Activated naive CD4-positive, alpha-beta T cell treated with Interleukin-2 at 50 U/mL for 16 hours (primary cell): ENCODE data around the gene PSMG3.

Experiments used
- DNase-seq: peaks from one replicate; pipeline ENCODE4 v3.0.0-alpha.2; 2020

PSMG3 gene

DNA sequence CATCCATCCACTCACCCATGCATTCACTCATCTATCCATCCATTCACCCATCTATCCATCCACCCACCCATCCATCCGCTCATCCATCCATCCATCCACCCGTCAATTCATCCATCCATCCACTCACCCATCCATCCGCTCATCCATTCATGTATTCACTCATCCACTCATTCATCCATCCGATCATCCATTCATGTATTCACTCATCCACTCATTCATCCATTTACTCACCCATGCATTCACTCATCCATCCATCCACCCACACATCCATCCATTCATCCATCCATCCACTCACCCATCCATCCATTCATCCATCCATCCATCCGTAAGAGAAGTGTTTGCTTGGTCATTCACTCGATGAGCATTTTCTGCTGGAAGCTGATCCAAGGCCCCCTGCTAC lies 8.7 kb upstream of the PSMG3 start:
- DNase-seq, result no peak

DNA sequence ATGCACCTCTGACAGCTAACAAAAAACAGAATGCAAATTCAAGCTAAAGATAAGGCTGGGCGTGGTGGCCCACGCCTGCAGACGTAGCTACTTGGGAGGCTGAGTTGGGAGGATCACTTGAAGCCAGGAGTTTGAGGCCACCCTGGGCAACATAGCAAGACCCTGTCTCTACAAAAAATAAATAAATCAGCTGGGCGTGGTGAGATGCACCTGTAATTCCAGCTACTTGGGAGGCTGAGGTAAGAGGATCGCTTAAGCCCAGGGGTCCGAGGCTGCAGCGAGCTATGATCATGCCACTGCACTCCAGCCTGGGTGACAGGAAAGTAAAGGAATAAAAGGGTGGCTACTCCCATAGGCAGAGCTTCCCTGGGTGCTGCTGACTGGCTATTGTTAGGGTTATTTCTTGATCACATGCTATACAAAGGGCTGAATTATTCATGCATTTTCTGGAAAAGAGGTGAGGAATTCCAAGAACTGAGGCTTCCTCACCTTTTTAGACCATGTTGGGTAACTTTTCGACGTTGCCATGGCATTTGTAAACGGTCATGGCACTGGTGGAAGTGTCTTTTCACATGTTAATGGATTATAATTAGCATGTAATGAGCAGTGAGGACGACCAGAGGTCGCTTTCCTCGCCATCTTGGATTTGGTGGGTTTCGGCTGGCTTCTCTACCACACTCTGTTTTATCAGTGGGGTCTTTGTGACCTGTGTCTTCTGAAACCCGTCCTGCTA lies 6.9 kb upstream of the PSMG3 start:
- no peak for DNase-seq

DNA sequence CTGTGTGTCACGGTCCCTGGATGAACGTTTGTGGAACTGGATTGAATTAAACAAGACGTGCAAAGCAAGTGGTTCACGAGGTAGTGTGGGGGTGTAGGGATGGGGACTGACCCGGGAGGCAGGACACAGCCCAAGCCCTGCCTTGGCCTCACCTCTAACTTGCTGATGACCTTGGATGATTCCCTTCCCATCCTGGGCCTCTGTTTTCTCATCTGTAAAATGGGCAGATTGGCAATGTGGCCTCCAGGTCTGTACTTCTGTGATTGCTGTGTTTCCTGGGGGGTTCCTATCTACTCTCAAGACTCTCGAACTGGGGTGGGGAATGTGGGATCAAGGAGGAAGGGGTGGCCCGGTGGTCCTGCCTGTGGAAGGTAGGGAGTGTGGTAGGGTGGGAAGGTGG lies 6.0 kb upstream of the PSMG3 start:
- DNase-seq, result no peak

DNA sequence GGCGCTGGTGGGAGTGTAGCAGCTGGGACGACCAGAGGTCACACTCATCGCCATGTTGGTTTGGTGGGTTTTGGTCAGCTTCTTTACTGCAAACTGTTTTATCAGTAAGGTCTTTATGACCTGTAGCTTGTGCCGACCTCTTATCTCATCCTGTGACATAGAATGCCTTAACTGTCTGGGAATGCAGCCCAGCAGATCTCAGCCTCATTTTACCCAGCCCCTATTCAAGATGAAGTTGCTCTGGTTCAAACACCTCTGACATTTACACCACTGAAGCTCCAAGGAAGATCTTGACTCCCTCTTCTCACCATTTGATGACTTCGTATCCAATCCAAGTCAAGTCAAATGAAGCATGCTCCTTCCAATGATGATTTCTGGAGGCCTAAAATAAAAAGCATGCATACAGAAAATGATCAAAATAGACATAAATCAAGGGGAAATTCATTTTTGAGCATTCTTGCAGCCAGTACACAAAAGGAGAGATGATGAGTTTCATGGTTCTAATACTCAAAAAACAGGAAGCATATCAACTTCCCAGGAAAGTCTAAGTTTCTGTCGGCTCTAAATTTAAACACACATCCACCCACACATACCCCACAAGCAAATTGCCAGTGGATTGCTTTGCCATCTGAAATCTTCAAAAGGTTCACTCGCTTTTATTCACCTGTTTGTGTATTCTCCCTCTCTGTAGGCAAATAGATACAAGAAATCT lies 2.4 kb upstream of the PSMG3 start:
- DNase-seq, result no peak

DNA sequence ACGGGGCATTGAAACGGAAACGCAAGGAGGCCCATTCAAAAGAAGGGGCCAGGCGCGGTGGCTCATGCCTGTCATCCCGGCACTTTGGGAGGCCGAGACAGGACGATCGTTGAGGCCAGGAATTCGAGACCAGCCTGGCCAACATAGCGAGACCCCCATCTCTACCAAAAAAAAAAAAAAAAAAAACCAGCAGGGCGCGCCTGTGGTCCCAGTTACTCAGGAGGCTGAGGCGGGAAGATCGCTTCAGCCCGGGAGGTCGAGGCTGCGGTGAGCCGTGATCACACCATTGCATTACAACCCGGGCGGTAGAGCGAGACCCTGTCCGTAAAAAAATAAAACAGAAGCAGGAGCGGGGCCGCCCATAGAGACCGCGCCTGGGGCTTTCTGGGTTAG lies 396 bp downstream of the PSMG3 start:
- no peak for DNase-seq

DNA sequence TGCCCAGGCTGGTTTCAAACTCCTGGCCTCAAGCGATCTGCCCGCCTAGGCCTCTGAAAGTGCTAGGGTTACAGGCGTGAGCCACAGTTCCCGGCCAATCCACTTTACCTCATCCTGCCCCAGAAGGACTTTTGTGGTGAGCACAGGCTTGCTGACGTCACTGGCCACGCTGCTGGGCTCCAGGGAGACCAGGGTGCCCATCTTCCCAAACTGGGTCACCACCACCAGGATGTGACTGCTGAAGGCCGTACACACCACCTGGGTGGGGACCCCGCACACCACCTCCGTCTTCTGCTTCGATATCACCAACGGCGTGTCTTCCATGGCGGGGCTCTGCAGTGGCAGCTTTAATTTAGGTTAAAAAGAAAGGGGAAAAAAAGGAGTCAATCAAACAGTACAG lies 816 bp downstream of the PSMG3 start:
- DNase-seq, result peak; percentile 36

DNA sequence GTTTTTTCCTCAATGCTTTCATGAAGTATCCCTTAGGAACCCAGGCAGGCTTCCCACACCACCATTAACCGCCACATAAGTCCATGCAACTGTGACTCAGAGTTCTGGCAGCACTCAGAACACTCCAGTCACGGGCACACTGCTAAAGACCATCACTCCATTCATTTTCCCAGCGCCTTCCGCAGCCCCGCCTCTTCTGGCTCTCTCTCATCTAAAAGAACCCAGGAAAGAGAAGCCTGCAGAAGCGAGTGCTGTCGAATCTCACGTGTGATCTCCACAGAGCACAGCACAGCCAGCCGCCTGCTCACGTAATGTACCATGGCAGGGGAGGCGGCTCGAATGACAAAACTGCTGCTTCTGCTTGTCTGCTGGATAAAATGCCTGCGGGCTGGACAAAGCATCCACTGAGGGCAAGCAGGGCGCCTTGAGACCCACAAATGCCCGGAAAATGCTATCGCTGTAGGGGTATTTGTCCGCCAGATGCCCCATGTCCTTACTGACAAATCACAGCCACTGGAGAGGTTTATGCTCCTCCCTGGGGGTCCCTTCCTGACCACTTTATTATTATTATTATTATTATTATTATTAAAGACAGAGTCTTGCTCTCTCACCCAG lies 1.8 kb downstream of the PSMG3 start:
- DNase-seq, result no peak

DNA sequence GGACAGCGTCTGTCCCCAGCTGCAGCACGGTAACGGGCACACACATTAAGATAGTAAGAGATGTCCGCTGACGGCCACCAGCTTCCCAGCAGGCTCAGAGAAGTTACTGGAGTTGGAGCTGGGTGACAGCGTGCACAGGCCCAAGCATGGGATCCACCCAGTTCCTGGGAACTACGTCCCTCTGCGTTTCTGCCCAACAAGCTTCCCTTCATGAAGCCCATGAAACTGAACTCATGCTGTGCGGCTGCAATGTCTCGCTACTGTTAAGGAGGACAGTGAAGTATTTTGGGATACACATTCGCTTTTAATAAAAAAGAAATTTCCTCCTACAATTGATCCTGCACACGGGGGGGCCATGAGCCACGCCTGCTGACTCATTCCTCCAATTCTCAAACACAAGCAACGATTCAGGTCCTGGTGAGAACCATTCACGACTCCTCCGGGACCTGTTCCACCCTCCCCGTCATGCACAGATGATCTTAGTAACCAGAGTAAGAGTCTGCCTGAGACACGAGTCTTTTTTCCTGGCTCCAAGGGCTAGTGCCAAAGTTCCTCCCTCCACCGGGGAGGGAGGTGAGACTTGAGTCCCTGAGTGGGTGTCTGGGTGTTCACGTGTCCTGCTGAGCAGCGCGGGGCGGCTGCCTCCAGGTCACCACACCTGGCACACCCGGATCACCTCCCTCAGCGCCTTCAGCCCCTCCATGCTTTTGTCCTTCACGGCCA lies 2.6 kb downstream of the PSMG3 start:
- DNase-seq, result no peak

DNA sequence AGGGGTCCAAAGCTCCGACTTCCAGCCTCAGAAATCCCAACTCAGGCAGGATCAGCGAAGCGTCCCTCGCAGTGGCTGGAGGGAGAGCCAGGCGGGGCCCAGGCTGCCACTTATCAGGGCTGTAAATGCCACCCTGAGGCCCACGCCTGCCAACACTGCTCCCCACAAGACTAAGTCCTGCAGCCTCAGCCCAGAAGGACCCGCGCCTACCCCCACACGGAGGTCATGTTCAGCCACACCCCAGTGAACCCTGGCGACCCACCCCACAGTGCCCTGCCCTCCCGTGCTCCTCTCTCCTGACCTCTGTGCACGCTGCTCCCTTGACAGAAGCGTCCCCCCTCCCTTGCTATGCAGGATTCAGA lies 3.2 kb downstream of the PSMG3 start:
- no peak for DNase-seq

DNA sequence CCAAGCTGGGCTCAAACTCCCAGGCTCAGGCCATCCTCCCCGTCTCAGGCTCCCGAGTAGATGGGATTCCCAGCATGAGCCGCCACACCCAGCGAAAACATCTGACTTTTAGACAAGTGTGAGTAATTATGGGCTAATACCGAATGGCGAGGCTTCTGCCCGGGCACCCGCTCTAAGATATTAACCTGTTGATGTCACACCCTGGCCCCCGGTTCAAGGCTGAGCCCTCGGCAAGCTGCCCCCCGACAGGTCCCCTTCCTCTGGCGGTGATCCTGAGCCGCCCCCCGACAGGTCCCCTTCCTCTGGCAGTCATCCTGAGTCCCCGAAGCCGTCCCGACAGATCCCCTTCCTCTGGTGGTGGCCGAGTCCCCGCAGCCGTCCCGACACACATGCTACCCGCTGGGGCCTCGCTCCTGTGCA lies 5.2 kb downstream of the PSMG3 start:
- no peak for DNase-seq

DNA sequence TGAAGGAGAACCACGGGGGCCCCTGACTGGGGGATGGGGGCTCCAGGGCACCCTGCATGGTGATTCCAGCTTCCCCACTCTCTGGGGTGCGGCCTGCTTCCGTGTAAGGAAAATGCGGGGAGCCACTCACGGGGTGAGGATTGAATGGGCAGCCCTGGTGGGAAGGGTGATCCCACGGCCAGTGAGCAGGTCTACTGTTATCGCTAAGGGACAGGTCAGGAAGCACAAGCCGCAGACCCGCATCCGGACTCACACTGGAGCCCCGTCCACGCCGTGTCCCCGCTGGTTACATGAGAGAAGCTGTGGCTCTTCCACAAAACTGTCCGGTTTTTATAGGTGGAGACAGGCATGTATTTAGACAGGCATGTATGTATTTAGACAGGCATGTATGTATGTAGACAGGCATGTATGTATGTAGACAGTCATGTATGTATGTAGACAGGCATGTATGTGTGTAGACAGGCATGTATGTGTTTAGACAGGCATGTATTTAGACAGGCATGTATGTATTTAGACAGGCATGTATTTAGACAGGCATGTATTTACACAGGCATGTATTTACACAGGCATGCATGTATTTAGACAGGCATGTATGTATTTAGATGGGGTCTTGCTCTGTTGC lies 5.7 kb downstream of the PSMG3 start:
- no peak for DNase-seq

DNA sequence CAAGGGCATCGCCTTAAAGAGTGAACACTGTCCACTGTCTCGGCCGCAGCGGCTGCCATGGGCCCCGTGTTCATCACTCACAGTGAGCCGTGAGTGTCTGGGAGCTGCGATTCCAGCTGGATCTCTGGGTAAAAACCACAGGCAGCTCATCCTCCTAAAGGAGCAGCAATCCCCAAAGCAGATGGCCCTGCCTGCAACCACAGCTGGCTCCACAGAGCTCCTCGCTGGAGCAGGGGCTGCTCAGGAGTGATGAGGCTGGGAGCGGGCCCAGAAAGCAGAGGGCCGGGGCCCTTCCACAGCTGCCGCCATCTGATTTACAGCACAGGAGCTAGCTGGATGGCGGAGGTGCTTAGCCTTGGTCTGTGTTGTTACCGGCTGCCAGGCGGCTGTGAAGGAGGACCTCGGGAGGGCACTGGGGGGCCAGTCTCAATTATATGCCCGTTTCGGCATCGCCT lies 7.2 kb downstream of the PSMG3 start:
- no peak for DNase-seq

DNA sequence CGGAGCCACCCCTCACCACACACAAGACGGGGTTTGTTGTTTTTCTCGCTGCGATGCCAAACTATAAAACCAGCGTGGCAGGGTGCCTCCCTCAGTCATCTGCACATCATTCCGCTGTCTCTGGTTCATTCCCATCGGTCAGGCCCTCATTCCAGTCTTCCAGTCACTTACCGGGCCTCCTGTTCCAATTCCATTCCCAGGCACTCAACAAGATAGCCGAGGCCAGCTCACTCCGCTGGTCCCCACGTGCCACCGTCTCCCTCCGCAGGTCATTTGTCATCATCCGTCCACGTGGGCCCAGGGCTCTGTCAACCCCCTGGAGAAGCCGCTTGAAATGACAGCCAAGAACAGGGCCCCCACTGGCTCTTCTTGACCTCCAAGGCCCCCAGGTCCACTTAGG lies 7.7 kb downstream of the PSMG3 start:
- no peak for DNase-seq

DNA sequence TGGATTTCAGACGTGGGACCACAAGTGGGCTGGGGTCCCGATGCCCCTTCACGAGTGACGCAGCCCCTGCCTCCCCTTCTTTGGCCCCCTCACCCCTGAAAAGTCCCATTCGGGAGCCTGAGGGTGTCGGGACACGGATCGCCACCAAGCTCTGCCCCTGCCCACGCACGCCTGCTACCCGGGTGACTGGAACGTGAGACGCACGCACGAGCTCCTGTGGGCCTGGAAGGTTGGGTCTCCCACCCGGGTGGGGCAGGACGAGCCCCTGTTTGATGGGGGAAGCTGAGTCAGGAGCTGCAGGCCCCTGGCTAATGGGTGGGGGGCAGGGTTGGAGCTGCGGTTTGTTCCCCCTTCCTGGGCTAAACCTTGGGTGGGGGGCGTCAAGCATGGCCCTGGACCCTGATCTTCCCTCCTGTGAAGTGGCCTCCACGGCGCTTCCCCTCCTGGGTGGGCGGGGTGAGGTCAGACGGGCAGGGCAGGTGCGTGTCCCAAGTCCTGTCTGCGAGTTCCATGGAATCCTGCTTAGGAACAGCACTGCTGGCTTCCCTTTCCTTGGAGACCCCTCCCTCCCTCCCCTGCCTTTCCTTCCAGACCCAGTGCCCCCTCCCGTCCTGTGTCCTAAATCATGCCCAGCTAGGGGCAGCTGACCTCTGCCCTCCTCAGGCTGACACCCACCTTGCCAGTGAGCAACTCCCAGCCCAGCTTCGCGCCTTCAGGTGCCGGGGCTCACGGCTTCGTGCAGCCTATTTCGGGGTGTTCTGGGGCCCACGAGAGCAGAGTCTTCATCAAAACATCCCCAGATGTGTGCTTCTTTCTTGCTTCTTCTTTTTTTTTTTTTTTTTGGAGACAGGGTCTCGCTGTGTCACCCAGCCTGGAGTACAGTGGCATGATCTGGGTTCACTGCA lies 8.5 kb downstream of the PSMG3 start:
- no peak for DNase-seq

DNA sequence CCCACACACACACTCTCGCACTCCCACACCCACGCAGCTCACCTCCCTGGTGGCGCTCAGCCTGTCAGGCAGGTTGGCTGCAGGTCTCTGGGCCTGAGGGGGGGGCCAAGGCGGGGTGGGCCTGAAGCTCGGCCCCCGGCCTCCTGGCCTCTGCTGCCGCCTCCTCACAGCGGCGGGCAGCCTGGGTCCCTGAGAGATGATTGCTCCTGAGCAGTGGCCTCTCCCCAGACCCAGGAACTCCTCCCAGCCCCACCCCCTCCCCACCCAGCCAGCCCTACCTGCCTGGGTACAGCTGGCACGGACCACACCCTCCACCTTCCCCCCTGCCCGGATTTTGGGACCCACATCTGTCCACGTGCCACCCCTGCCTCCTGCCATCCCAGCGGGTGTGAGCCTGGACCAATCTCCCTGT lies 9.2 kb downstream of the PSMG3 start:
- no peak for DNase-seq

DNA sequence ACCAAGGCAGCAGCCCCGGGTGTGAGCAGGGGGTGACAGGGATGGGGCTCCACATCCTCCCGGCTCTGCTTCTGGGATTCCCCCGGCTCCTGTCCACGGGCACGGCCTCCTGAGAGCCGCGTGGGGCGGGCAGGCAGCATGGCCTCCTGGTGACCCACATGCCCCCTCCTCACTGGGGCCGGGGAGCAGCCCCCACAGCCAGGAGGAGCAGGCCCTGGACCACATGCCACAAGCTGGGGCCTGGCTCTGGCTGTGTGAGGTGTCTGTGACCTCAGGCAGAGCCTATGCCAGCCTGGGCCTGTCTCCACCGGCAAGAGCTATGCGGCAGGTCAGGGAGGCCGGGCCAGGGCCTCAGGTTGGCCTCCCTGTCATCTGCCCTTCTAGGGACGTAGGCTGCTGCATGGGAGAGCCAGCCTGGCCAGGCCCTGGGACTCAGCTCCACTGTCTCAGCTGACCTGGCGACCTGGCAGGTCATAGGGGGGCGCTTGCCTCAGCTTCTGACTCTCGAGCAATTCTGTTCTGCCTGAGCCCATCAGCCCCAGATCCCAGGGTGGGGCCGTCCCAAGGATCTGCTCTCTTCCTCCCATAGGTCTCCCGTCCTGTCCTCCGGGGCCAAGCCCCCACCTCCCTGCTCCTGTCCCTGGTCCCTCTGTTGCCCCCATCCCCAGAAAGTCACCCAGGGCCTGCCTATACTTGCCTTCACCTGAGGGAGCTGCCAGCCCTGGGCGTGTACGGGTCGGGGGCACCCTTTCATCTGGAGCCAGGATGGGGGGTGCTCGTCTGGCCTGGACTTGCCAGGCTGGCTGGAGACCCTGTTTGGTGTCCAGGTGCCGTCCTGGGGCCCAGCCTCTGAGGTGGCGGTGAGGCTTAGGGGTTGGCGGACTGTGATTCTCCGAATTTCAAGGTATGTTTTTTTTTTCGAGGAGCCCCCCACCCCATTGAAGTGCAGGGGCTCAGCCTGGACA lies 9.9 kb downstream of the PSMG3 start:
- DNase-seq, result no peak

DNA sequence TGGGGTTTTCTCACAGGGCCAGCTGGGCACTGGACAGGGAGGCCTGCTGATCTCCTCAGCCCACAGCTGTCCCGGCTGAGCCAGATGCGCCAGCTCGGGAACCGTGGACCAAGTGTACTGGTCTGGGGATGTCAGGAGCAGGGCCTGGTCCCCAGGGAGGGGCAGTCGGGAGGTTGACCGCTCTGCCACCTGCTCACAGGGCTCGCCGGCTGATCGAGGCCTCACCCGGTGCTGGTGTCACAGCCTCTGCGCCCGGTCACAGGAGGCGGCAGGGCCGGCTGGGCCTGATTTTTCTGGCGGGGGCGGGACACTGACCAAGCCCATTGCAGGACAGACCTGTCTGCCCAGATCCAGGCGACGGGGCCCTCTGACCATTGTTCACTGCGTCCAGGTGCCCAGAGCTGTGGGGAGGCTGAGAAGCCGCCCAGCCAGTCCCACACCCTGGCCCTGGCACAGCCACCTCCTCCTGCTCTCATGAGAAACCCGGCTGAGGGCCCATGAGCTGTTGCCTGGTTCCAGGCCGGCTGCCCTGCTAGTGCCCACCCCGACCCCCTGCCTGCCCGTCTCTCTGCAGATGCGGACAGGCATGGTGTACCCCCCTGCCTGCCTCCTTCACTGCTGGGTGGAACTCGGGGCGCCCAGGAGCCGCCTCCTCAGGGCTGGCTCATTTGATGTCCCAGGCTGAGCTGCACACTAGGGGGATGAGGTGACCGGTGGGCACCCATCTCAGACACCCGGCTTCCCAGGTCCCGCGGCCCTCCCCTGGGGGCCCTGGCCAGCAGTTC lies 10.8 kb downstream of the PSMG3 start:
- DNase-seq, result no peak

DNA sequence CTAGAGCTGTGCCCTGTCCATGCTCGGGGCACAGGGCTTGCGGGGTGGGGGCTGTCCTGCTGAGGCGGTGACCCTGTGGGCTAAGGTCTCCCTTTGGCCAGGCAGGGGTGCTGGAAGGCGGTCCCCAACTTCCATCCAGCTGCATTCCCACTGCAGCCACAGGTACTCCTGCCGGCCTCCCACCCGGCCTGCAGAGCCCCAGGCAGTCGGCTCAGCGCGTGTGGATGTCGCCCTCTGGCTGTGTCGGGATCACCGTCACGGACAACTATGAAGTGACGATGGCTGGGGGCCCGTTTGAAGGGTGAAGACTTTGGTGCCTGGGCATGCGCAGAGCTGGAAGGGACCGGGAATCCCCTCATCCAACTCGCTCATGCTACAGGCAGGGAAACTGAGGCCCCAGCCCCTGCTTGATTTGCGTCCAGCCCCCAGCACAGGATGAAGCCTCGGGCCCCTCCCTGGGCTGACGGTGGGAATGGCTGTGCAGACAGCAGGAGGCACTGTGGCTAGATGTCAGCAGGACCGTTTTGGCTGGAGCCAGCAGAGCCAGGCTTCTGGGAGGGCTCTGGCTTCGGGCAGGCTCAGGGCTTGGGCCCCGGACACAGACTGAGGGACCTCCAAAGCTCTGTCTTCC lies 11.5 kb downstream of the PSMG3 start:
- DNase-seq, result no peak

DNA sequence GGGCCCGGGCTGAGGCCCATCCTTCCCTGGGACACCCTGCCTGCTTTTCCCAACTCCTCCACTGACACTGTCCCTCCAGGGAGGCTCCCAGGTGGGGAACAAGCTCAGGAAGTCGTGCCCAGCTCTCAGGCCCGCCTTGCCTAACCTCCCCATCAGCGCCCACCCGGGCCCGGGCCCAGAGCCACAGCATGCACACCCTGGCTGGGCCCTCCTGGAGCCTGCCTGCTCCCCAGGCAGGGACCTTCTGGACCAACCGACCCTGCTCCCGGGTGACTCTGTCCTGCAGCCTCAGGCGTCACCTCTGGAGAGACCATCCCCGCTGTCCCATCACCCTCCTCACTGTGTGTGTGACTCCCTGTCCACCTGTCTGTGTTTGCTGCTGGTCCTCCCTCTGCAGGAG lies 12.1 kb downstream of the PSMG3 start:
- DNase-seq, result no peak

DNA sequence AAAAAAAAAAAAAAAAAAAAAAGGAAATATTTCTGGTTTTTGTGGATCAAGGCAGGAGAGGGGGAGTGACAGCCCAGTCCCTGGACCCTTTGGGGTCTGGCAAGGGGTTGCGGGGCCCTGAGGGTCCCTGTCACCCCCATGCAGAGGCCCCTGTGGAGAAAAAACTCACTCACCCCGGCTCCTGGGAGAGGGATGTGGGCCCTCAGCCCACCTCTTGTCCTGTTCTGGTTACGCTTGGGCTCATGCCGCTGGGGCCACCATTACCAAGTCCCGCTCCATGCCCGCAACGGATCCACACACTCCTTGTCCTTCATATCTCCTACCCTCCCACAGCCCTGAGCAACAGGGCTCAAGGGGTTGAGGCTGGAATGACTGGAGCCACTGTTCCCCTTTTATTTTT lies 12.8 kb downstream of the PSMG3 start:
- DNase-seq, result no peak
